ENCODE data around the gene CTSH.

Gene CTSH

DNA sequence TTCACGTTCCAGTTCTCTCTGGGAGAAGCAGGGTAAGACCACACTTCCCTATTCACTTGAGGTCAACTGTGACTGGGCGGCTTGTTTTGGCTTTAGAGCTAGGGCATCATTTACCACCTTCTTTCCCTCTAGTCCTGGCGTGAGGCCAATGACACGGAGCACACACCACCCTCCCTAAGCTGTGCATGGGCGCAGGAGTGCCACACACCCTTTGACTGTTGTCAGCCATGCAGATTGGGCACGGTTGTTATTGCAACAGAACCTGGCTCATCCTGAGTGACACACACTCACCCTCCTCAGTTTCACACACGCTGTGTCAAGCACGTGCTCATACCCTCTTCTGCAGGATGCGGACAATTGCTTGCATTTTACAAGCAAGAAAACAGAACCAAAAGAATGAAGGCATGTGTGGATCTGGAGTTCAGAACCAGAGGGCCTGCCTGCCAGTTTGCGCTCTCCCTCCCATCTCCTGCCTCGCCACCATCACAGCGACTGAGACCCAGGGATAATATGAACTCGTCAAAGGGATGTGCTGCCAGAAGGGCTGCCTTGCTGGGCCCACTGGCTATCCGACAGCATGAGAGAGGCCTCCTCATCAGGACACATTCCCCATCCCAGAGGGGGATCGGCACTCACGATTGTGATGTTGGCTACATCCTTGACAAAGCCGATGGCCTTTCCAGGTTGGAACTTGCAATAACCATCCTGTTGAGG, 17.6 kb downstream of the CTSH start:
- no peak overlapping the region for H3K4me3 ChIP-seq (ENCODE audit: low read depth, low read length)
- DNase-seq (ENCODE audit: low read depth), result no peak
- TF ChIP-seq, protein P1, sequence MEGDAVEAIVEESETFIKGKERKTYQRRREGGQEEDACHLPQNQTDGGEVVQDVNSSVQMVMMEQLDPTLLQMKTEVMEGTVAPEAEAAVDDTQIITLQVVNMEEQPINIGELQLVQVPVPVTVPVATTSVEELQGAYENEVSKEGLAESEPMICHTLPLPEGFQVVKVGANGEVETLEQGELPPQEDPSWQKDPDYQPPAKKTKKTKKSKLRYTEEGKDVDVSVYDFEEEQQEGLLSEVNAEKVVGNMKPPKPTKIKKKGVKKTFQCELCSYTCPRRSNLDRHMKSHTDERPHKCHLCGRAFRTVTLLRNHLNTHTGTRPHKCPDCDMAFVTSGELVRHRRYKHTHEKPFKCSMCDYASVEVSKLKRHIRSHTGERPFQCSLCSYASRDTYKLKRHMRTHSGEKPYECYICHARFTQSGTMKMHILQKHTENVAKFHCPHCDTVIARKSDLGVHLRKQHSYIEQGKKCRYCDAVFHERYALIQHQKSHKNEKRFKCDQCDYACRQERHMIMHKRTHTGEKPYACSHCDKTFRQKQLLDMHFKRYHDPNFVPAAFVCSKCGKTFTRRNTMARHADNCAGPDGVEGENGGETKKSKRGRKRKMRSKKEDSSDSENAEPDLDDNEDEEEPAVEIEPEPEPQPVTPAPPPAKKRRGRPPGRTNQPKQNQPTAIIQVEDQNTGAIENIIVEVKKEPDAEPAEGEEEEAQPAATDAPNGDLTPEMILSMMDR (IDR thresholded peaks at IDR 0.05; ENCODE audit: insufficient read depth, low read depth, low read length, missing control alignments), result no peak

DNA sequence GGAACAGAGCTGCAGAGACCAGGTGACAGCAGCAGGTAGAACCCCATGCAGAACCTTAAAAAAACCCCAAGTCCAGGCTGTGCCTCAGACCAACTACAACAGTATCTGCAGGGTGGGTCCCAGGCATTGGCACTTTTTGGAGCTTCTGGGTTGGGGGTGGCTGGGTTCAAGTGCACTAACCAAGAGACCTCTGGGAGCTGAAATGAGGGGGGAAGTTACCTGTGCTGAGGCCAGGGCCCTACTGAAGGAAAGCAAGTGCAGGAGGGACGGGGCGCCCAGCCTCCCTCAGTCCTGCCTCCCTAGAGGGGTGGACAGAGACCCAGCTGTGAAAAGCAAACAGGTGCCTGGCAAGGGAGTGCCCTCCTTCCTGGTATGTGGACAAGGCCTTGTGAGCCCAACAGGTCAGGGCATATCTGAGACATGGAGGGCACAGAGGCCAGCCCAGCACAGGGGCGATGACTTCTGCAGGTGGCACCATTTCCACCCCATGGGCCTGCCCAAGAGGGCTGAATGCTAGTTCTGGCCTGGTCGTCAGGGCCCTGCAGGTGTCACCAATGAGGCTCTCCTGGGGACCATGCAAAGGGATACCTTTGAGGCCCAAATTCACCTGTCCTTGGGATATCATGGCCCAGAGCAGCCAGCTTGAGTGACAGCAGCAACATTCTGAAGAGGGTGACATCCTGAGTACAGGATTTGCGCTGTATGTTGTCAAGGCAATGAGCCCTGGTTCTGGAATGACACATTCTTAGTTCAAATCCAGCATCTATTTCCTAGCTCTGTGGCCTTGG, 18.7 kb downstream of the CTSH start:
- TF ChIP-seq, protein P1 (IDR thresholded peaks at IDR 0.05; ENCODE audit: insufficient read depth, low read depth, low read length, missing control alignments), result no peak
- no peak overlapping the region for H3K4me3 ChIP-seq (ENCODE audit: low read depth, low read length)
- DNase-seq (ENCODE audit: low read depth), result no peak

DNA sequence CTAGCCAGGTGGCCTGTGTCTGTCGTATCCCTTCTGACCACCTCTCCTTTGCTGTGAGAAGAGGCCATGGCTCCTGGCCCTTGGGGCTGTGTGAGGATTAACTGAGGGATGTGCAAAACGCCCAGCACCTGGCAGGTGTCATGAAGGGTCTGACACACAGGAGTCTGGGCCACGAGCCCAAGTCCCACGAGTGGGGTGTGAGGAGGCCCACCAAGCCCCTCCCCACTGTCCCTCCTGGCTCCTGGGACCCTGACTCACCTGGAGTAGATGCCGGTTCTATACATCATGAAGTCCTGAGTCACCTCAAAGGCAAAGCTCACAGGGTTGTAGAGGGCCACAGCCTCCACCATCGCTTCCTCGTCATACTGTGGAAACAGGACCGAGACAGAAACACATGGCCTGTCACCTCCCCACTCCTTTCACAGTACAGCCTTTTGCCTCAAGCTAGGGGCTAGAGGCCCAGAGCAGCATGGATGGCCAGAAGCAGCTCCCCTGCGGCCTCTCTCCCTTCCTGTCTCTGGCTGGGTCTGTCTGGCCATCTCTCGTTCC, 19.7 kb downstream of the CTSH start:
- TF ChIP-seq, protein P1 (IDR thresholded peaks at IDR 0.05; ENCODE audit: insufficient read depth, low read depth, low read length, missing control alignments), result no peak
- no peak for DNase-seq (ENCODE audit: low read depth)
- no peak overlapping the region for H3K4me3 ChIP-seq (ENCODE audit: low read depth, low read length)

DNA sequence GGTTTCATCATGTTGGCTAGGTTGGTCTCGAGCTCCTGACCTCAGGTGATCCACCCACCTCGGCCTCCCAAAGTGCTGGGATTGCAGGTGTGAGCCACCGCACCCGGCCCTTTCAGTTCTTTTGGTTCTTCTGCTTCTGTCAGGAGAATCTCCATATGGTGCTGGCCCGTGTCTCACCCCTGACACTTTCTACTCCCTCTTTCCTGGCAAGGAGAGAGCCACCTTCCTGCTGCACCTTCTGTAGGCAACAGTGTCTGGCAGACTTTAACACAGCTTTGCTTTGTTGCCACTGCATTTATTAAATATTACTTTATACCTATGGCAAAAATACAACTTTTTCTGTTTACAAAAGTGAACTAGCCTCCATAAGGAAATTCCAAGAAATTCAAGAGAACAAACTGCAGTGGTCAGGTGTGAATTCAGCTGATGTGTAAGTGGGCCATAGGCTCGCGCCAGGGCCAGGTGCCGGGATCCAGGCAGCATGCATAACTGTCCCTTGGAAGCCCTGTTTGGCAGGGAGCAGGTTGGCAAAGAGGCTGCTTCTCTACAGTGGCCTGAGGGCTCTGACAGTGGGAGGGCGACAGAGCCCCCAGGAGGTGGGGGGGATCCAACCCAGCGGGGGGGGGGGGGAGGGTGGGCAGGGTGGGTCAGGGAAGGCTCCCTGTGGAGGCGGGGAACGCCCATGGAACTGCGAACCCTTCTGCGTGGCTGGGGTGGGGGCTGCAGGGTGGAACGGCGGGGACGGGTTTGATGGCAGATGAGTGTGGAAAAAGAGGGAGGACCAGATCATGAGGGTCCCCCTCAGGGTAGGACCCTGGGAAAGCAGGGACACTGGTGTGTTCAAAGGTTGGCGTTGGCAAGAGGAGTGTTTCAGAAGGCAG, 21.1 kb downstream of the CTSH start:
- no peak overlapping the region for H3K4me3 ChIP-seq (ENCODE audit: low read depth, low read length)
- DNase-seq (ENCODE audit: low read depth), result no peak
- TF ChIP-seq, protein P1 (IDR thresholded peaks at IDR 0.05; ENCODE audit: insufficient read depth, low read depth, low read length, missing control alignments), result no peak

DNA sequence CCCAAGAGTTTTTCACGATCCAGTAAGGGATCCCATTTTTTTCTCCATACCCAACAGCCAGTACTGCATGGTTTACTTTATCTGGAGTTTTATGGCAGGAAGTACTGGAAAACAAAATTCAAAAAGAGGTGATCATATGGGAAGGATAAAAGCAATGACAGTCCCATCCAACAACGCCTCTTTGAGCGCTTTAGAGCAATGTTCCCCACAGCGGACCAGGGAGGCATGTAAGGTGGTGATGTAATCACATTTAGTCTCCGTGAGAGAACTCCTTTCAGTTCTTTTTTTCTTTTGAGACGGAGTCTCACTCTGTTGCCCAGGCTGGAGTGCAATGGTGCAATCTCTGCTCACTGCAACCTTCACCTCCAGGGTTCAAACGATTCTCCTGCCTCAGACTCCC, 21.8 kb downstream of the CTSH start:
- TF ChIP-seq, protein P1 (IDR thresholded peaks at IDR 0.05; ENCODE audit: insufficient read depth, low read depth, low read length, missing control alignments), result no peak

DNA sequence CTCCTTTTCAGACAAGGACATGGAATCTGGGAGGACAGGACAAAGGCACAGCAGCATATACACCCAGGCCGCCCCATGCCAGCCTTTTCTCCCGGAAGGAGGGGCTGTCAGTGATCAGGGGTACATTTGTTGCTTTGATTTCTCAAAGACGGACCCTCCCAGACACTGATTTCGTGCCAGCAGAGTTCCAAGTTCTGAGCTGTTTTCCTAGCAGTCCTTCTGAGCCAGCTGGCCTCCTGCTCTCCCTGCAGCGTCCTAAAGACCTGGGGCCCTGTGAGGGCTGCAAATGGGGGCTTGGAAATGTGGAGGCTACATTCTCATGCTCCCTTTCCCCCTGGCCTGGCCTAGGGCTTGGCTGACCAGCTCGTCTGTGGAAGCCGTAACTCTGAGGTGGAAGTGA, 22.3 kb downstream of the CTSH start:
- TF ChIP-seq, protein P1 (IDR thresholded peaks at IDR 0.05; ENCODE audit: insufficient read depth, low read depth, low read length, missing control alignments), result no peak
- no peak for DNase-seq (ENCODE audit: low read depth)
- H3K4me3 ChIP-seq (ENCODE audit: low read depth, low read length), result no peak overlapping the region

More for the DNA sequence above, 21.8 kb downstream of the CTSH start:
- DNase-seq (ENCODE audit: low read depth), result no peak
- H3K4me3 ChIP-seq (ENCODE audit: low read depth, low read length), result no peak overlapping the region

All from GM12865 (cell line).